OCI-LY7 (cell line): ENCODE data around the gene PDZRN3. TPM values are rescaled to one million over a fixed set of nuclear protein-coding genes. Genes with fewer than 3 reads are reported as not detected.

Experiments
- BruUV-seq: library from RNA; stranded (reverse); fragments of 400-500 nt; replicated peaks from 2 replicates; lab custom pipeline; 2021; lab: Mats Ljungman, UMichigan
- CTCF ChIA-PET: fragments of 300-600 bp; sonication (Branson Sonifier 250); formaldehyde crosslinking; loops from one replicate; lab custom pipeline; 2022; ENCODE audit warnings: antibody characterized with exemption; ENCODE audit not compliant: unreplicated experiment; lab: Charles Lee
- POLR2A ChIA-PET: fragments of 300-600 bp; sonication (Branson Sonifier 250); formaldehyde crosslinking; loops from one replicate; lab custom pipeline; 2022; ENCODE audit warnings: antibody characterized with exemption; lab: Charles Lee
- DNase-seq: peaks from one replicate; pipeline ENCODE4 v3.0.0-alpha.2; 2015; ENCODE audit warnings: low spot score
- H2AFZ ChIP-seq: fragments of 200-600 bp; sonication (generic), shearing (Covaris generic); 2 replicates; pipeline ENCODE4 v1.6.1; 2014; ENCODE audit warnings: mild to moderate bottlenecking, antibody characterized with exemption, low read length, moderate library complexity
- H3K27ac ChIP-seq: fragments of 200-600 bp; sonication (generic); 2 replicates; pipeline ENCODE4 v1.5.1; 2014; ENCODE audit warnings: mixed run types, low read depth, mild to moderate bottlenecking, moderate library complexity, low read length, inconsistent platforms; ENCODE audit not compliant: poor library complexity, severe bottlenecking
- H3K36me3 ChIP-seq: fragments of 200-600 bp; sonication (generic); 2 replicates; pipeline ENCODE4 v1.6.1; 2014; ENCODE audit warnings: mild to moderate bottlenecking, antibody characterized with exemption, low read length, moderate library complexity, mixed read lengths; ENCODE audit not compliant: insufficient read depth
- H3K4me1 ChIP-seq: fragments of 200-600 bp; sonication (generic); 2 replicates; pipeline ENCODE4 v1.5.1; 2014; ENCODE audit warnings: mild to moderate bottlenecking, low read length; ENCODE audit not compliant: insufficient read depth, poor library complexity, severe bottlenecking
- H3K4me2 ChIP-seq: fragments of 200-600 bp; sonication (generic); 2 replicates; pipeline ENCODE4 v1.6.1; 2014; ENCODE audit warnings: mild to moderate bottlenecking, low read length
- H3K4me3 ChIP-seq: fragments of 200-600 bp; sonication (generic); 2 replicates; pipeline ENCODE4 v1.5.1; 2014; ENCODE audit warnings: mild to moderate bottlenecking, low read depth, low read length; ENCODE audit not compliant: poor library complexity, severe bottlenecking
- H3K79me2 ChIP-seq: fragments of 200-600 bp; sonication (generic); 2 replicates; pipeline ENCODE4 v1.6.1; 2016; ENCODE audit warnings: low read depth, mild to moderate bottlenecking, low read length, moderate library complexity, mixed read lengths; ENCODE audit not compliant: insufficient read depth
- H3K9me2 ChIP-seq: fragments of 200-600 bp; sonication (generic); 2 replicates; pipeline ENCODE4 v1.6.1; 2016; ENCODE audit warnings: mild to moderate bottlenecking, low read length, mixed read lengths; ENCODE audit not compliant: insufficient read depth
- H3K9me3 ChIP-seq: fragments of 200-600 bp; sonication (generic); 2 replicates; pipeline ENCODE4 v1.6.1; 2014; ENCODE audit warnings: mild to moderate bottlenecking, mixed run types, low read length, mixed read lengths
- H4K20me1 ChIP-seq: fragments of 200-600 bp; sonication (generic); 2 replicates; pipeline ENCODE4 v1.6.1; 2014; ENCODE audit warnings: mild to moderate bottlenecking, antibody characterized with exemption, low read length, moderate library complexity, mixed read lengths; ENCODE audit not compliant: insufficient read depth
- CTCF ChIP-seq: fragments of 200-600 bp; sonication (generic); conservative IDR thresholded peaks from 2 replicates; pipeline ENCODE4 v1.5.1; 2014; ENCODE audit warnings: mild to moderate bottlenecking, antibody characterized with exemption, low read length, moderate library complexity, mixed read lengths
- EZH2phosphoT487 ChIP-seq: fragments of 200-600 bp; sonication (generic); IDR thresholded peaks from 2 replicates; pipeline ENCODE4 v1.6.1; 2018; ENCODE audit warnings: low read depth, borderline replicate concordance, mild to moderate bottlenecking, mixed run types, antibody characterized with exemption, low read length, moderate library complexity, mixed read lengths
- intact Hi-C: fragments of 100-400 bp; cut with micrococcal nuclease; formaldehyde crosslinking; loops from one replicate; pipeline ENCODE4 v1.10.0; 2022; ENCODE audit not compliant: unreplicated experiment
- total RNA-seq, 2 experiments: library from RNA; depleted of rRNA in 1 of 2; stranded (reverse); fragments of >200 nt in 1 of 2; shearing (Covaris generic) in 1 of 2; gene quantifications; 2 replicates each; pipeline ENCODE4 v1.2.3, GENCODE V29; 2014 to 2022

Gene PDZRN3
- total RNA-seq, 2 experiments from 2014 or later = 0.95 TPM; not detected in 1

GRCh38 chr3:73350996-73351395 lies 273.7 kb downstream of the PDZRN3 start:
- H2AFZ ChIP-seq = no peak overlapping the region
- intact Hi-C loops = loop anchor here (10.0 kb wide), 1 partner anchor 154 kb away; no protein-coding TSS in a partner anchor
- no peaks in the 10 kb centered on the region for H3K9me2 ChIP-seq
- H4K20me1 ChIP-seq = no peaks in the 10 kb centered on the region
- H3K4me3 ChIP-seq = no peak overlapping the region
- H3K4me2 ChIP-seq = no peak overlapping the region
- no peaks in the 10 kb centered on the region for H3K4me1 ChIP-seq
- no peak for TF ChIP-seq CTCF
- TF ChIP-seq EZH2phosphoT487 = no peak
- H3K79me2 ChIP-seq = no peaks in the 10 kb centered on the region
- no peak for DNase-seq
- H3K9me3 ChIP-seq = no peaks in the 10 kb centered on the region
- ChIA-PET POLR2A (interaction anchor here (0.7 to 1.0 kb wide), 2 partner anchors 142 to 1608 kb away, joined by 3 read pairs; no protein-coding TSS in a partner anchor), CTCF (no interaction called here)
- H3K27ac ChIP-seq = no peak overlapping the region
- BruUV-seq = no TSS peak
- no peaks in the 10 kb centered on the region for H3K36me3 ChIP-seq

DNA sequence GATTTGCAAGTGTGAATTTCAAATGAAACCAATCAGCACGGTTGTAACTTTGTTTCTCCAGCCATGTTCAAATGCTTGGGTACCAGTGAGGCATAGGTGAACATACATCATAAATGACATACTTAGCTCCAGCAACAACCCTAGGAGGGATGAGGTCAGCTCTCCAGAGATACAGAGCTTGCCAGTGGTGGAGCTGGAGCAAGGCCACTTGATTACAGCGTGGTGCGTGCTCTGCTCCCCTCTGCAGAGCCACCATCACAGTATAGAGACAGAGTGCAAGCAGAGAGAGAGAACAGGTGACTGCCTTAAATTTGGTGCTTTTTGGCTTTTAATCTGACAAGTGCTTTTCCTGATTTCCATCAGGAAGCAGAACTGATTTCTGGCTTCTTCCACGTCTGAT lies 275.1 kb downstream of the PDZRN3 start:
- TF ChIP-seq CTCF (no peak), EZH2phosphoT487 (no peak)
- DNase-seq = no peak
- Histone ChIP-seq H3K79me2 (no peaks in the 10 kb centered on the region), H3K36me3 (no peaks in the 10 kb centered on the region), H2AFZ (no peak overlapping the region), H3K9me2 (no peaks in the 10 kb centered on the region), H4K20me1 (no peaks in the 10 kb centered on the region), H3K4me2 (no peak overlapping the region), H3K27ac (no peak overlapping the region), H3K4me3 (no peak overlapping the region), H3K9me3 (no peaks in the 10 kb centered on the region), H3K4me1 (no peaks in the 10 kb centered on the region)
- CTCF ChIA-PET = no interaction called here
- intact Hi-C loops = loop anchor here (10.0 kb wide), 1 partner anchor 155 kb away; no protein-coding TSS in a partner anchor
- POLR2A ChIA-PET = no interaction called here
- BruUV-seq = no TSS peak

GRCh38 chr3:73342077-73342476 lies 282.7 kb downstream of the PDZRN3 start:
- Histone ChIP-seq H3K4me3 (no peak overlapping the region), H4K20me1 (no peaks in the 10 kb centered on the region), H3K4me2 (no peak overlapping the region), H3K9me2 (no peaks in the 10 kb centered on the region), H3K79me2 (no peaks in the 10 kb centered on the region), H3K36me3 (no peaks in the 10 kb centered on the region), H3K9me3 (no peaks in the 10 kb centered on the region), H3K4me1 (no peaks in the 10 kb centered on the region), H3K27ac (no peak overlapping the region), H2AFZ (no peak overlapping the region)
- intact Hi-C loops = no loop called here
- POLR2A ChIA-PET = interaction anchor here (0.6 to 0.9 kb wide), 3 partner anchors 12 to 359 kb away, joined by 3 to 4 read pairs (median 3); no protein-coding TSS in a partner anchor
- TF ChIP-seq CTCF (no peak), EZH2phosphoT487 (no peak)
- no peak for DNase-seq
- CTCF ChIA-PET = no interaction called here
- BruUV-seq = no TSS peak
